Panc1 (cell line): ENCODE results near the gene PLCXD1. TPM values are rescaled to one million over a fixed set of nuclear protein-coding genes. Genes with fewer than 3 reads are reported as not detected.

ENCODE experiments used
- ATAC-seq: fragments of 200-7000 bp; cut with Tn5 transposase; 2 replicates; pipeline ENCODE4 v1.9.1; 2020; ENCODE audit warnings: mild to moderate bottlenecking, moderate library complexity
- BruUV-seq: library from RNA; stranded (reverse); fragments of 400-500 nt; replicated peaks from 2 replicates; lab custom pipeline; 2021; lab: Mats Ljungman, UMichigan
- CTCF ChIA-PET: fragments of 300-600 bp; sonication (Branson Sonifier 250); formaldehyde crosslinking; loops from one replicate; lab custom pipeline; 2022; ENCODE audit warnings: antibody characterized with exemption; lab: Charles Lee
- POLR2A ChIA-PET: fragments of 300-600 bp; sonication (Branson Sonifier 250); formaldehyde crosslinking; loops from one replicate; lab custom pipeline; 2022; ENCODE audit warnings: antibody characterized with exemption; lab: Charles Lee
- DNase-seq: peaks from one replicate; pipeline ENCODE4 v3.0.0-alpha.2; 2010; ENCODE audit warnings: low read depth, low spot score
- H3K27ac ChIP-seq: 2 replicates; pipeline ENCODE4 v1.5.1; 2011; ENCODE audit warnings: mild to moderate bottlenecking, low read length, inconsistent platforms
- H3K27me3 ChIP-seq: fragments of 200-500 bp; sonication (Bioruptor generic); 2 replicates; pipeline ENCODE4 v1.6.0; 2014; ENCODE audit warnings: low read length, inconsistent platforms; ENCODE audit not compliant: control insufficient read depth, insufficient read depth
- H3K36me3 ChIP-seq: fragments of 200-500 bp; sonication (Bioruptor generic); 2 replicates; pipeline ENCODE4 v1.5.1; 2014; ENCODE audit warnings: inconsistent platforms, mild to moderate bottlenecking, low read length, moderate library complexity; ENCODE audit not compliant: control insufficient read depth, insufficient read depth
- H3K4me1 ChIP-seq: 2 replicates; pipeline ENCODE4 v1.5.1; 2011; ENCODE audit warnings: inconsistent platforms, mild to moderate bottlenecking, low read length, moderate library complexity; ENCODE audit not compliant: control insufficient read depth, insufficient read depth
- H3K4me3 ChIP-seq, 2 experiments: 2 replicates each; pipeline ENCODE4 v1.5.1; 2011 to 2012; ENCODE audit warnings: low read depth in 2 of 2, low read length in 2 of 2, mild to moderate bottlenecking in 2 of 2, inconsistent platforms in 1 of 2, moderate library complexity in 1 of 2
- H3K9me3 ChIP-seq: fragments of 200-500 bp; sonication (Bioruptor generic); 2 replicates; pipeline ENCODE4 v1.5.1; 2014; ENCODE audit warnings: low read depth, mild to moderate bottlenecking, inconsistent platforms, low read length, moderate library complexity; ENCODE audit not compliant: control insufficient read depth, insufficient read depth
- CTCF ChIP-seq: fragments of 450-650 bp; IDR thresholded peaks from 2 replicates; pipeline ENCODE4 v1.5.1; 2017; ENCODE audit warnings: mild to moderate bottlenecking
- POLR2AphosphoS5 ChIP-seq: IDR thresholded peaks from 2 replicates; pipeline ENCODE4 v1.6.1; 2012; ENCODE audit warnings: mild to moderate bottlenecking, low read depth, low read length, moderate library complexity
- REST ChIP-seq, 2 experiments: IDR thresholded peaks; 2 replicates each; pipeline ENCODE4 v1.6.1; 2011 to 2012; ENCODE audit warnings: low read depth in 2 of 2, control low read depth in 1 of 2, low read length in 1 of 2, mild to moderate bottlenecking in 1 of 2, moderate library complexity in 1 of 2; ENCODE audit not compliant: insufficient read depth in 1 of 2
- SIN3A ChIP-seq: IDR thresholded peaks from 2 replicates; pipeline ENCODE4 v1.6.1; 2012; ENCODE audit warnings: low read depth, mild to moderate bottlenecking, low read length, moderate library complexity, borderline replicate concordance; ENCODE audit not compliant: insufficient read depth
- TCF7L2 ChIP-seq: IDR thresholded peaks from 2 replicates; pipeline ENCODE4 v1.6.1; 2011; ENCODE audit warnings: mild to moderate bottlenecking, low read depth, low read length, inconsistent platforms
- in situ Hi-C: cut with HindIII; loops from 2 replicates; pipeline ENCODE4 v1.10.0; 2016; ENCODE audit warnings: low sequenced_read_pairs, low pct_unique_long_range_greater_than_20kb
- intact Hi-C: fragments of 100-400 bp; cut with micrococcal nuclease; formaldehyde crosslinking; loops from one replicate; pipeline ENCODE4 v1.10.0; 2022; ENCODE audit not compliant: unreplicated experiment
- total RNA-seq: library from RNA; stranded (reverse); gene quantifications from one replicate; pipeline ENCODE4 v1.2.1, GENCODE V29; 2021; ENCODE audit not compliant: unreplicated experiment

Gene PLCXD1
- total RNA-seq, 1 experiment from 2014 or later, result 54.9 TPM

GRCh38 chrX:261167-261918, 19.8 kb upstream of the PLCXD1 start:
- intact Hi-C loops, result no loop called here
- ChIA-PET POLR2A (no interaction called here), CTCF (no interaction called here)
- DNase-seq (no peak), ATAC-seq (no peak)
- H3K27ac ChIP-seq, result no peak overlapping the region
- no peaks in the 10 kb centered on the region for H3K4me1 ChIP-seq
- H3K36me3 ChIP-seq, result no peaks in the 10 kb centered on the region
- in situ Hi-C loops, result no loop called here
- H3K4me3 ChIP-seq, result no peak overlapping the region
- H3K9me3 ChIP-seq, result no peaks in the 10 kb centered on the region
- H3K27me3 ChIP-seq, result no peaks in the 10 kb centered on the region
- BruUV-seq, result no TSS peak
- TF ChIP-seq CTCF (no peak), TCF7L2 (no peak), SIN3A (no peak)

- Histone ChIP-seq H3K27me3 (no peaks in the 10 kb centered on the region), H3K36me3 (no peaks in the 10 kb centered on the region), H3K4me3 (no peak overlapping the region), H3K27ac (no peak overlapping the region), H3K9me3 (no peaks in the 10 kb centered on the region), H3K4me1 (no peaks in the 10 kb centered on the region)
- BruUV-seq, result no TSS peak
- ChIA-PET POLR2A (no interaction called here), CTCF (no interaction called here)
- no peak for ATAC-seq
- intact Hi-C loops (no loop called here), in situ Hi-C loops (no loop called here)
- DNase-seq, result no peak
- TF ChIP-seq SIN3A, result no peak
- no peak for TF ChIP-seq CTCF
- TF ChIP-seq TCF7L2, result no peak
- no peak for TF ChIP-seq POLR2AphosphoS5
- no peak for TF ChIP-seq REST (IDR thresholded peaks at IDR 0.05; ENCODE audit: insufficient read depth in 1 of 2, low read depth in 2 of 2, low read length in 1 of 2)
Measured at GRCh38 chrX:261919-262352, 19.2 kb upstream of the PLCXD1 start.
